Activated naive CD8-positive, alpha-beta T cell treated with anti-CD3 and anti-CD28 coated beads for 36 hours (primary cell): ENCODE results near the gene OSBPL3. TPM values are rescaled to one million over a fixed set of nuclear protein-coding genes. Genes with fewer than 3 reads are reported as not detected.

Experiments used
- DNase-seq: peaks from one replicate; pipeline ENCODE4 v3.0.0; 2021
- H3K27ac Mint-ChIP-seq: one replicate; pipeline ENCODE4 v1.8.0; 2022; ENCODE audit warnings: mild to moderate bottlenecking, moderate library complexity, mixed read lengths
- H3K27me3 Mint-ChIP-seq: one replicate; pipeline ENCODE4 v1.8.0; 2022; ENCODE audit warnings: mild to moderate bottlenecking, mixed read lengths
- H3K36me3 Mint-ChIP-seq: one replicate; pipeline ENCODE4 v1.8.0; 2021; ENCODE audit warnings: mild to moderate bottlenecking, mixed read lengths
- H3K4me1 Mint-ChIP-seq: one replicate; pipeline ENCODE4 v1.8.0; 2021; ENCODE audit warnings: mixed read lengths
- H3K4me3 Mint-ChIP-seq: one replicate; pipeline ENCODE4 v1.8.0; 2022; ENCODE audit warnings: mild to moderate bottlenecking, moderate library complexity, mixed read lengths
- H3K9me3 Mint-ChIP-seq: one replicate; pipeline ENCODE4 v1.8.0; 2022; ENCODE audit warnings: mixed read lengths
- total RNA-seq, 2 experiments: library from RNA; stranded (reverse); gene quantifications; one replicate each; pipeline ENCODE4 v1.2.3, GENCODE V29; 2021

Gene OSBPL3
- total RNA-seq, 2 experiments from 2014 or later, result 40.8 to 44.1 TPM

- H3K9me3 Mint-ChIP-seq, result no peaks in the 10 kb centered on the region
- peaks cover 41% of the 10 kb centered on the region for H3K4me1 Mint-ChIP-seq
- H3K4me3 Mint-ChIP-seq, result no peak overlapping the region
- H3K27me3 Mint-ChIP-seq, result no peaks in the 10 kb centered on the region
- no peak for DNase-seq
- no peak overlapping the region for H3K27ac Mint-ChIP-seq
- H3K36me3 Mint-ChIP-seq, result peaks cover 12% of the 10 kb centered on the region
Measured at GRCh38 chr7:24951441-24951980, 28.5 kb downstream of the OSBPL3 start.

DNA sequence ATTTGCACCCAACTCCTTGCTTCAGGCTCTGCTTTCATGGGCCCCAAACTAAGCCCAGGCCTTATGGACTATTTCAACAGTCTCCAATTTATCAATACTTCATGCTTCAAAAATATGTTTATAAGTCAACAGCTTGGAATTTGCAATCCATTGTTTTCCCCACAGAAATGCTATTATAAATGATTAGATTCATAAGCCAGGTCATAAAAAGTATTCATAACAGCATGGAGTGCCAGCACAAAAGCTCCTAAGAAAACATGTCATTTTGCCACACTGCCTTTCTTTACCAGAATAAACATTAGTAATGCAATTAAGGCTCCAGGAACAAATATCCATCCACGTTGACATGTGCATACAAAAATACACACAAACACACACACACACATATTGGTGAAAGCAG, 30.1 kb downstream of the OSBPL3 start:
- peaks cover 15% of the 10 kb centered on the region for H3K36me3 Mint-ChIP-seq
- no peak overlapping the region for H3K27ac Mint-ChIP-seq
- H3K27me3 Mint-ChIP-seq, result no peaks in the 10 kb centered on the region
- H3K4me1 Mint-ChIP-seq, result peaks cover 37% of the 10 kb centered on the region
- H3K9me3 Mint-ChIP-seq, result no peaks in the 10 kb centered on the region
- no peak for DNase-seq
- no peak overlapping the region for H3K4me3 Mint-ChIP-seq

- Mint-ChIP-seq H3K9me3 (no peaks in the 10 kb centered on the region), H3K27ac (no peak overlapping the region), H3K4me1 (peaks cover 36% of the 10 kb centered on the region), H3K27me3 (no peaks in the 10 kb centered on the region), H3K4me3 (no peak overlapping the region), H3K36me3 (peaks cover 18% of the 10 kb centered on the region)
- no peak for DNase-seq
Measured at GRCh38 chr7:24948739-24949138, 31.2 kb downstream of the OSBPL3 start.

- no peak for DNase-seq
- Mint-ChIP-seq H3K4me1 (peaks cover 29% of the 10 kb centered on the region), H3K36me3 (peaks cover 18% of the 10 kb centered on the region), H3K4me3 (no peak overlapping the region), H3K27ac (no peak overlapping the region), H3K9me3 (no peaks in the 10 kb centered on the region), H3K27me3 (no peaks in the 10 kb centered on the region)
Measured at GRCh38 chr7:24946467-24946866, 33.5 kb downstream of the OSBPL3 start.

DNA sequence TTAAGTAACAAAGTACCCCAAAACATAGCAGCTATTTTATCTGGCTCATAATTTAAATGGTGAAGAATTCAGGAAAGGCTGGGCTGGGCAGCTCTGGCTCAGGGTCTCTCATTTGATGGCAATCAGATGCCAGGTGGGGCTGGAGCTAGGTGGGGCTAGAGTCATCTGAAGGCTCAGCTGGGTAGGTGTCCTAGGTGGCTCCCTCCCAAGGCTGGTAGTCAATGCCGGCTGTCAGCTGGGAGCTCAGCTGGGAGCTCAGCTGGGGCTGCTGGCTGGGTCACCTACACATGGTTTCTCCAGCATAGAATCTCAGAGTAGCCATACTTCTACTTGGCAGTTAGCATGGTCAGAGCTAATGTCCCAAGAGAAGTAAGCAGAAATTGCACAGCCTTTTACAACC, 34.1 kb downstream of the OSBPL3 start:
- peaks cover 18% of the 10 kb centered on the region for H3K36me3 Mint-ChIP-seq
- peaks cover 29% of the 10 kb centered on the region for H3K4me1 Mint-ChIP-seq
- H3K9me3 Mint-ChIP-seq, result no peaks in the 10 kb centered on the region
- H3K4me3 Mint-ChIP-seq, result no peak overlapping the region
- H3K27ac Mint-ChIP-seq, result no peak overlapping the region
- no peak for DNase-seq
- no peaks in the 10 kb centered on the region for H3K27me3 Mint-ChIP-seq

- Mint-ChIP-seq H3K9me3 (no peaks in the 10 kb centered on the region), H3K4me1 (peaks cover 26% of the 10 kb centered on the region), H3K27ac (no peak overlapping the region), H3K36me3 (peaks cover 13% of the 10 kb centered on the region), H3K27me3 (no peaks in the 10 kb centered on the region), H3K4me3 (no peak overlapping the region)
- no peak for DNase-seq
Measured at GRCh38 chr7:24943096-24943948, 36.7 kb downstream of the OSBPL3 start.

DNA sequence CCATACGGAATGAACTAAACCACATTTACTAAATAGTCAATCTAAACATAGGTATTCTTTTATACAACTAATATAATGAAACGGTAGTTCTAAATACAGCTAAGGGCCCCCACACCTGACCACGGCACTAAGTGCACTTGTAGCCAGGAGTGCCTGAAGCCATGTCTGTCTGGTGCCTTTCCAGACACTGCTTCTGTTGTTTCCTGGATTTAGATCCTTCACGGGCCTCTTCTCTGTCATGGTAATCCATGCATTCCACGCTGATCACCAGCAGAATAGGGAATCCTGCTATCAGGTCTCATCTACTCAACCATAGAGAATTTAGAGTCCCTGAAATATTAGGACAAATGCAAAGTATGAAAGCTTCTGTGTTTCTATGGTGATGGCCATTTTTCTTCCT, 37.8 kb downstream of the OSBPL3 start:
- Mint-ChIP-seq H3K27me3 (no peaks in the 10 kb centered on the region), H3K4me3 (no peak overlapping the region), H3K27ac (no peak overlapping the region), H3K9me3 (peaks cover 5% of the 10 kb centered on the region), H3K4me1 (peaks cover 17% of the 10 kb centered on the region), H3K36me3 (peaks cover 23% of the 10 kb centered on the region)
- DNase-seq, result no peak

DNA sequence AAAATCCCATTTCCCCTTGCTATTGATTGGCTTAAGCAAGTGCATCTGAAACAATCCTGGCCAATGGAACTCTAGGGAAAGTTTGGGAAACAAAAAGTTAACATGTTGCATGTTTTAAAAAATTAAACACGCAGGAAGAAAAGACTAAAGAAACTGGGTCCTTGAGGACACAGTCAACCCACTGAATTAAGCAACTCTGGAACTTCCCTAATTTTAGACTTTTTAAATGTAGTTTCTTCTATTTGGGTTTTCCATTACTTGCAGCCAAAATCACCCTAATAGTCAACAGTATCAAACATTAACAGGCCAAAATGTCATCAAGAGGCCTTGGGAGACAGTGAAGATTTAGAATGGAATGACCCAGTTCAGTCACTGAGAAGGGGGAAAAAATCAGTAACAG, 40.6 kb downstream of the OSBPL3 start:
- Mint-ChIP-seq H3K36me3 (peaks cover 30% of the 10 kb centered on the region), H3K4me3 (no peak overlapping the region), H3K4me1 (peaks cover 22% of the 10 kb centered on the region), H3K9me3 (peaks cover 10% of the 10 kb centered on the region), H3K27me3 (no peaks in the 10 kb centered on the region), H3K27ac (no peak overlapping the region)
- DNase-seq, result no peak

GRCh38 chr7:24936121-24936824, 43.7 kb downstream of the OSBPL3 start:
- H3K36me3 Mint-ChIP-seq, result peaks cover 41% of the 10 kb centered on the region
- peaks cover 45% of the 10 kb centered on the region for H3K4me1 Mint-ChIP-seq
- H3K9me3 Mint-ChIP-seq, result peaks cover 11% of the 10 kb centered on the region
- no peaks in the 10 kb centered on the region for H3K27me3 Mint-ChIP-seq
- no peak overlapping the region for H3K27ac Mint-ChIP-seq
- no peak overlapping the region for H3K4me3 Mint-ChIP-seq
- no peak for DNase-seq

GRCh38 chr7:24933298-24933697, 46.7 kb downstream of the OSBPL3 start:
- Mint-ChIP-seq H3K4me3 (no peak overlapping the region), H3K4me1 (peaks cover 46% of the 10 kb centered on the region), H3K36me3 (peaks cover 47% of the 10 kb centered on the region), H3K27me3 (no peaks in the 10 kb centered on the region), H3K9me3 (peaks cover 11% of the 10 kb centered on the region), H3K27ac (no peak overlapping the region)
- DNase-seq, result no peak

DNA sequence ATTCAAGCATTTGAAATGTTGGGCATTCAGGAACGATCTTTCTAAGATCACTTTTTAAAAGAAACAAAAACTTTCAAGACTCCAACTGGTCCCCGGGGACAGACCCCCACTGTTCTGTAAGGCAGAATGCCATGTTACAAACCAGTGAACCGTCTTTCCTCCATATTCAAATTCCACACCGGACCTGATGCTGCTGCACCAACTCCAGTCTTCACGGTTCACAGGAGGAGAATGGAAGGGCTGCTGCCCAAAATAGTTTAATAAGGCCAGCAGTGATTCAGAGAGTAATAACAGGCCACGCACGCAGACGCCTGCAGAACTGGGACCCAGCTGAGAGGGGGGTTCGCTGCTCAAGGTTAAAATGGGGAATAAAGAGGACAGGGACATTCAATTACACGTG, 47.2 kb downstream of the OSBPL3 start:
- peaks cover 42% of the 10 kb centered on the region for H3K36me3 Mint-ChIP-seq
- H3K4me3 Mint-ChIP-seq, result no peak overlapping the region
- H3K27ac Mint-ChIP-seq, result no peak overlapping the region
- H3K27me3 Mint-ChIP-seq, result no peaks in the 10 kb centered on the region
- H3K4me1 Mint-ChIP-seq, result peaks cover 48% of the 10 kb centered on the region
- H3K9me3 Mint-ChIP-seq, result peaks cover 11% of the 10 kb centered on the region
- no peak for DNase-seq

DNA sequence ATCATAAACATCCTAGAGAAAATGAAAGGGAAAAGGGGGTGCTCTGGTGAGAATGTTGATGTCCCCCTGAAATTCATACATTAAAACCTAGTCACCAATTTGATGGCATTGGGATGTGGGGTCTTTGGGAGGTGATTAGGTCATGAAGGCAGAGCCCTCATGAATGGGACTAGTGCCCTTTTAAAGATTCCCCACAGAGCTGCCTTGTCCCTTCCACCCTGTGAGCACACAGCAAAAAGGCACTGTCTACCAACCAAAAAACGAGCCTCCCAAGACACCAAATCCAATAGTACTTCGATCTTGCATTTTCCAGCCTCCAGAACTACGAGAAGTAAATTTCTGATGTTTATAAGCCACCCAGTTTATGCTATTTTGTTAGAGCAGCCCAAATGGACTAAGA, 47.6 kb downstream of the OSBPL3 start:
- Mint-ChIP-seq H3K4me3 (no peak overlapping the region), H3K4me1 (peaks cover 49% of the 10 kb centered on the region), H3K27me3 (no peaks in the 10 kb centered on the region), H3K9me3 (peaks cover 8% of the 10 kb centered on the region), H3K36me3 (peaks cover 39% of the 10 kb centered on the region), H3K27ac (no peak overlapping the region)
- no peak for DNase-seq

GRCh38 chr7:24931844-24932243, 48.1 kb downstream of the OSBPL3 start:
- H3K4me3 Mint-ChIP-seq, result no peak overlapping the region
- peaks cover 6% of the 10 kb centered on the region for H3K9me3 Mint-ChIP-seq
- H3K27ac Mint-ChIP-seq, result no peak overlapping the region
- peaks cover 48% of the 10 kb centered on the region for H3K4me1 Mint-ChIP-seq
- no peak for DNase-seq
- no peaks in the 10 kb centered on the region for H3K27me3 Mint-ChIP-seq
- H3K36me3 Mint-ChIP-seq, result peaks cover 37% of the 10 kb centered on the region

DNA sequence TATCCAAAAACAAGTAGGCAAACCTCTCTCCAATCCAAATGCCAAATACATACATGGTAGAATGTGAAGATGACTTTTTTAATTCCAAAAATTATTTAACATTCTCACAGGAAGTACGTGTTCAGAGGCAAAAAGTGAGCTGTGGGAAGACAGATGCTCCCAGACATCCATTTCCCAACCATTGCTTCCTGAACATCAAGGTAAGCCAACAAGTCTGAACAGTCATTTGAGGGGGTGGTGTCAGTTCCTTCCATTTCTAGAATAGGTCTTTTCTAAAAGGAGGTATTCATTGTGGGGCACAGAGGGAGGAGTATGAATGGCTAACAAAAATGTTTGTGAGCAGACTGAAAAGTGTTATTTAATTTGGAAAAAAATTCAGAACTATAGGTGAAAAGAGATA, 49.1 kb downstream of the OSBPL3 start:
- peaks cover 38% of the 10 kb centered on the region for H3K4me1 Mint-ChIP-seq
- DNase-seq, result no peak
- H3K9me3 Mint-ChIP-seq, result peaks cover 1% of the 10 kb centered on the region
- H3K27me3 Mint-ChIP-seq, result no peaks in the 10 kb centered on the region
- peaks cover 28% of the 10 kb centered on the region for H3K36me3 Mint-ChIP-seq
- H3K27ac Mint-ChIP-seq, result no peak overlapping the region
- H3K4me3 Mint-ChIP-seq, result no peak overlapping the region

DNA sequence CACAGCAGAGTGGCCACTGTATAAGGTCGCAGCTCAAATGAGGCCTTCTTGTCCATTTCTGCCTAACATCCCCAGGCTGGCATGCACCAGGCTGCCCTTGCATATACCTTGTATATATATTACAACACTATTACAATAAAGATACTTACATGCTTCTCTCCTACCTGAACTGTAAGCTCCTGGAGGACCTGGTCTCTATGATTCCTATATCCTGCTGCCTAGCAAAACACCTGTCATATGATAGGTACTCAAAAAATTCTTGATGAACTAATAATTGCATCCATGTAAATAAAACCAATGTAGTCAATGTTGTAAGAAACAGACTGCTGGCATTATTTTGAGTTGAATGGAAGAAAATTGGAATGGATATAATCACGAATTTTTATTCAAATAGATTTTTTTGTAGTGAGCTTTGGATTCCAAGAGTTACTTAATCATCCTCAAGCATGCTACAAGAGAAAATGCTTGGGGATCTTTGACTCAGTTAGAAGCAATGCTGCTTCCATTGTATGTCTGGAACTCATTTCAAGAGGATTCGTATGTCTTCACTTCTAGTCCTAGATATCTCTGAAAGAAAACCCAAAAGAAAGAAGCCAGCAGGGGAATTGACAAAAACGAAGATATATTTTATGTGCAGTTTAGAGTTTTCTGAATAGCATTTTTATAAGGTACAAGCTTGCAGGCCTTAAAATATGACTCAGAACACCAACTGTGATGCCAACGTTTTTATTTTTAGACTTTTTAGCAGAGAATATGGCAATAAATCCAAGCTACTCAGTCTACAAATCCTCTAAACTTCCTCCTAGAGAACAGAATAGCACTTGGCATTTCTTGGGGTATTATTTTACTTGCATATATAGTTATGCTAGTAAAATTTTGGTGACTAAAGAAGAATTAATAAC, 53.1 kb downstream of the OSBPL3 start:
- peaks cover 27% of the 10 kb centered on the region for H3K36me3 Mint-ChIP-seq
- no peak for DNase-seq
- H3K27ac Mint-ChIP-seq, result no peak overlapping the region
- no peaks in the 10 kb centered on the region for H3K9me3 Mint-ChIP-seq
- H3K4me3 Mint-ChIP-seq, result no peak overlapping the region
- H3K27me3 Mint-ChIP-seq, result no peaks in the 10 kb centered on the region
- H3K4me1 Mint-ChIP-seq, result peaks cover 44% of the 10 kb centered on the region
